PC-3 (cell line): ENCODE measurements around the gene EPM2A.

Experiments used
- EZH2 ChIP-seq: fragments of 300-600 bp; sonication (generic); IDR thresholded peaks from one replicate; pipeline ENCODE4 v1.6.1; 2017; ENCODE audit warnings: antibody characterized with exemption, mild to moderate bottlenecking, low read length; ENCODE audit not compliant: unreplicated experiment
- EZH2phosphoT487 ChIP-seq: fragments of 300-600 bp; sonication (generic); IDR thresholded peaks from 2 replicates; pipeline ENCODE4 v1.6.1; 2018; ENCODE audit warnings: mild to moderate bottlenecking, antibody characterized with exemption, low read length, borderline replicate concordance
- TF ChIP-seq, protein P1 (sequence below): fragments of 300-600 bp; sonication (generic); conservative IDR thresholded peaks from 2 replicates; pipeline ENCODE4 v1.5.1; 2017; ENCODE audit warnings: antibody characterized with exemption, low read depth, mild to moderate bottlenecking, low read length

DNA sequence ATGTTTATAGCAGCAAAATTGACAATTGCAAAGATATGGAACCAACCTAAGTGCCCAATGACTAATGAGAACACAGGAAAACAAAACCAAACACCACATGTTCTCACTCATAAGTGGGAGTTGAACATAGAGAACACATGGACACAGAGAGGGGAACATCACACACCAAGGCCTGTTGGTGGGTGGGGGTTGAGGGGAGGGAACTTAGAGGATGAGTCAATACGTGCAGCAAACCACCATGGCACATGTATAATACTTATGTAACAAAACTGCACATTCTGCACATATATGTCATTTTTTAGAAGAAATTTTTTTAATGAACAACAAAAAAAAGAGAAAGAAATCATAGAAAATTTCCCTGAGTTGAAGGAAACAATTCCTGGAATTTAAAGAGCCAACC lies 3.9 kb downstream of the EPM2A start:
- TF ChIP-seq, protein P1, sequence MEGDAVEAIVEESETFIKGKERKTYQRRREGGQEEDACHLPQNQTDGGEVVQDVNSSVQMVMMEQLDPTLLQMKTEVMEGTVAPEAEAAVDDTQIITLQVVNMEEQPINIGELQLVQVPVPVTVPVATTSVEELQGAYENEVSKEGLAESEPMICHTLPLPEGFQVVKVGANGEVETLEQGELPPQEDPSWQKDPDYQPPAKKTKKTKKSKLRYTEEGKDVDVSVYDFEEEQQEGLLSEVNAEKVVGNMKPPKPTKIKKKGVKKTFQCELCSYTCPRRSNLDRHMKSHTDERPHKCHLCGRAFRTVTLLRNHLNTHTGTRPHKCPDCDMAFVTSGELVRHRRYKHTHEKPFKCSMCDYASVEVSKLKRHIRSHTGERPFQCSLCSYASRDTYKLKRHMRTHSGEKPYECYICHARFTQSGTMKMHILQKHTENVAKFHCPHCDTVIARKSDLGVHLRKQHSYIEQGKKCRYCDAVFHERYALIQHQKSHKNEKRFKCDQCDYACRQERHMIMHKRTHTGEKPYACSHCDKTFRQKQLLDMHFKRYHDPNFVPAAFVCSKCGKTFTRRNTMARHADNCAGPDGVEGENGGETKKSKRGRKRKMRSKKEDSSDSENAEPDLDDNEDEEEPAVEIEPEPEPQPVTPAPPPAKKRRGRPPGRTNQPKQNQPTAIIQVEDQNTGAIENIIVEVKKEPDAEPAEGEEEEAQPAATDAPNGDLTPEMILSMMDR, result no peak
- TF ChIP-seq EZH2phosphoT487, result no peak
- TF ChIP-seq EZH2, result no peak
